HCT116 (cell line): ENCODE measurements around the gene NCKAP5.

Experiments used
- CBX3 ChIP-seq: IDR thresholded peaks from 2 replicates; pipeline ENCODE4 v1.6.1; 2012; ENCODE audit warnings: low read depth
- CEBPB ChIP-seq: IDR thresholded peaks from 2 replicates; pipeline ENCODE4 v1.6.1; 2012; ENCODE audit warnings: low read depth
- CTCF ChIP-seq, 3 experiments: fragments of 200-600 bp in 1 of 3; sonication (generic) in 1 of 3; IDR thresholded peaks in 2 of 3; conservative IDR thresholded peaks in 1 of 3; 2 replicates each; pipeline ENCODE4 v1.5.1; 2012 to 2017; ENCODE audit warnings: low read depth in 2 of 3, low read length in 2 of 3, antibody characterized with exemption in 1 of 3, borderline replicate concordance in 1 of 3, control low read depth in 1 of 3, mild to moderate bottlenecking in 1 of 3, mixed read lengths in 1 of 3, mixed run types in 1 of 3, moderate library complexity in 1 of 3; ENCODE audit not compliant: insufficient read depth in 1 of 3
- EZH2 ChIP-seq: fragments of 200-600 bp; sonication (generic); IDR thresholded peaks from 2 replicates; pipeline ENCODE4 v1.6.1; 2017; ENCODE audit warnings: antibody characterized with exemption, mixed run types
- EZH2phosphoT487 ChIP-seq: fragments of 200-600 bp; IDR thresholded peaks from 2 replicates; pipeline ENCODE4 v1.6.1; 2018; ENCODE audit warnings: antibody characterized with exemption, borderline replicate concordance
- SRF ChIP-seq: IDR thresholded peaks from 2 replicates; pipeline ENCODE4 v1.6.1; 2012; ENCODE audit warnings: low read depth
- YY1 ChIP-seq: IDR thresholded peaks from 2 replicates; pipeline ENCODE4 v1.6.1; 2011; ENCODE audit warnings: low read length, low read depth, moderate library complexity, mild to moderate bottlenecking; ENCODE audit not compliant: insufficient replicate concordance; ENCODE audit errors: extremely low read depth
- ZBTB33 ChIP-seq: IDR thresholded peaks from 2 replicates; pipeline ENCODE4 v1.6.1; 2011; ENCODE audit warnings: mild to moderate bottlenecking, low read length, moderate library complexity; ENCODE audit not compliant: insufficient replicate concordance; ENCODE audit errors: extremely low read depth

- no peak for TF ChIP-seq SRF
- TF ChIP-seq CTCF (IDR thresholded peaks at IDR 0.05 in 2 of 3, conservative IDR thresholded peaks at IDR 0.05 in 1 of 3; ENCODE audit: borderline replicate concordance in 1 of 3, insufficient read depth in 1 of 3, low read depth in 2 of 3, low read length in 2 of 3) = no peak
- TF ChIP-seq EZH2phosphoT487 = no peak
- TF ChIP-seq EZH2 = no peak
- TF ChIP-seq YY1 = no peak
- TF ChIP-seq CBX3 = no peak
- TF ChIP-seq CEBPB = no peak
- no peak for TF ChIP-seq ZBTB33
These were observed 19.9 kb upstream of the NCKAP5 start for GRCh38 chr2:133588144-133588543.
